Neural cell (in vitro differentiated cells): ENCODE data around the gene MAP3K7CL. TPM values are rescaled to one million over a fixed set of nuclear protein-coding genes. Genes with fewer than 3 reads are reported as not detected.

Source experiments
- H2AFZ ChIP-seq: fragments of 200-600, 300-800 bp; sonication (generic), shearing (Covaris generic); 2 replicates; pipeline ENCODE4 v1.6.0; 2014; ENCODE audit warnings: low read depth, mild to moderate bottlenecking, antibody characterized with exemption, low read length, moderate library complexity
- H3F3A ChIP-seq: fragments of 200-600 bp; shearing (Covaris generic); 2 replicates; pipeline ENCODE4 v1.6.1; 2016; ENCODE audit warnings: mild to moderate bottlenecking, moderate library complexity, mixed read lengths, antibody characterized with exemption, low read length; ENCODE audit not compliant: insufficient read depth, poor library complexity, severe bottlenecking
- H3K27ac ChIP-seq: fragments of 200-600, 300-800 bp; sonication (generic), shearing (Covaris generic); 2 replicates; pipeline ENCODE4 v1.5.1; 2014; ENCODE audit warnings: mild to moderate bottlenecking, low read length, moderate library complexity
- H3K27me3 ChIP-seq: fragments of 300-800, 200-600 bp; sonication (generic), shearing (Covaris generic); 2 replicates; pipeline ENCODE4 v1.6.0; 2014; ENCODE audit warnings: mild to moderate bottlenecking, low read depth, low read length, moderate library complexity; ENCODE audit not compliant: insufficient read depth
- H3K36me3 ChIP-seq: fragments of 300-800, 200-600 bp; sonication (generic), shearing (Covaris generic); 2 replicates; pipeline ENCODE4 v1.5.1; 2014; ENCODE audit warnings: mild to moderate bottlenecking, antibody characterized with exemption, low read length, moderate library complexity; ENCODE audit not compliant: insufficient read depth
- H3K4me2 ChIP-seq: fragments of 300-800, 200-600 bp; sonication (generic), shearing (Covaris generic); 2 replicates; pipeline ENCODE4 v1.6.0; 2014; ENCODE audit warnings: mild to moderate bottlenecking, low read length
- H3K4me3 ChIP-seq: fragments of 300-800, 200-600 bp; sonication (generic), shearing (Covaris generic); 2 replicates; pipeline ENCODE4 v1.5.1; 2014; ENCODE audit warnings: mild to moderate bottlenecking, low read length, moderate library complexity
- H3K79me2 ChIP-seq: fragments of 200-600 bp; shearing (Covaris generic); replicated peaks from 2 replicates; pipeline ENCODE4 v1.6.0; 2014; ENCODE audit warnings: mild to moderate bottlenecking, low read length, moderate library complexity; ENCODE audit not compliant: insufficient read depth
- H3K9ac ChIP-seq: fragments of 300-800, 200-600 bp; sonication (generic), shearing (Covaris generic); 2 replicates; pipeline ENCODE4 v1.6.1; 2016; ENCODE audit warnings: mild to moderate bottlenecking, low read length, mixed read lengths
- H3K9me2 ChIP-seq: fragments of 200-600 bp; shearing (Covaris generic); 2 replicates; pipeline ENCODE4 v1.6.1; 2016; ENCODE audit warnings: mild to moderate bottlenecking, low read length, mixed read lengths; ENCODE audit not compliant: insufficient read depth
- H3K9me3 ChIP-seq: fragments of 200-600, 300-800 bp; sonication (generic), shearing (Covaris generic); 2 replicates; pipeline ENCODE4 v1.6.1; 2016; ENCODE audit warnings: mild to moderate bottlenecking, mixed run types, low read length, moderate library complexity, mixed read lengths
- H4K20me1 ChIP-seq: fragments of 200-600 bp; shearing (Covaris generic); 2 replicates; pipeline ENCODE4 v1.6.1; 2016; ENCODE audit warnings: mild to moderate bottlenecking, mixed run types; ENCODE audit not compliant: insufficient read depth
- EP300 ChIP-seq: fragments of 450-650 bp; conservative IDR thresholded peaks from 2 replicates; pipeline ENCODE4 v1.6.1; 2014; ENCODE audit warnings: antibody characterized with exemption, mild to moderate bottlenecking, moderate library complexity; ENCODE audit not compliant: poor library complexity, severe bottlenecking
- EZH2 ChIP-seq: fragments of 200-600, 300-800 bp; shearing (Covaris generic), sonication (generic); IDR thresholded peaks from 2 replicates; pipeline ENCODE4 v1.6.1; 2014; ENCODE audit warnings: antibody characterized with exemption, low read length, borderline replicate concordance, mild to moderate bottlenecking; ENCODE audit not compliant: insufficient read depth, poor library complexity, severe bottlenecking
- MXI1 ChIP-seq: fragments of 450-650 bp; conservative IDR thresholded peaks from 2 replicates; pipeline ENCODE4 v1.6.1; 2014; ENCODE audit warnings: antibody characterized with exemption, mild to moderate bottlenecking; ENCODE audit not compliant: poor library complexity, severe bottlenecking
- POLR2AphosphoS5 ChIP-seq: IDR thresholded peaks from 2 replicates; pipeline ENCODE4 v1.6.1; 2012
- RAD21 ChIP-seq: fragments of 450-650 bp; conservative IDR thresholded peaks from 2 replicates; pipeline ENCODE4 v1.6.1; 2014; ENCODE audit warnings: antibody characterized with exemption, mild to moderate bottlenecking, moderate library complexity
- REST ChIP-seq: IDR thresholded peaks from 2 replicates; pipeline ENCODE4 v1.6.1; 2012; ENCODE audit warnings: borderline replicate concordance
- SMC3 ChIP-seq: fragments of 450-650 bp; conservative IDR thresholded peaks from 2 replicates; pipeline ENCODE4 v1.6.1; 2014; ENCODE audit warnings: antibody characterized with exemption, mild to moderate bottlenecking, moderate library complexity; ENCODE audit not compliant: poor library complexity
- TAF1 ChIP-seq: IDR thresholded peaks from 2 replicates; pipeline ENCODE4 v1.6.1; 2012; ENCODE audit warnings: low read depth
- polyA plus RNA-seq: library from polyadenylated mRNA; depleted of rRNA; stranded (reverse); fragments of >200 nt; gene quantifications from 2 replicates; pipeline ENCODE4 v1.2.3, GENCODE V29; 2014
- TF ChIP-seq, protein P1 (sequence below): fragments of 450-650 bp; IDR thresholded peaks from 2 replicates; pipeline ENCODE4 v1.5.1; 2014; ENCODE audit warnings: antibody characterized with exemption, mild to moderate bottlenecking, moderate library complexity; ENCODE audit not compliant: poor library complexity, severe bottlenecking

Gene MAP3K7CL
- polyA plus RNA-seq, 1 donor from 2014 or later: not detected

DNA sequence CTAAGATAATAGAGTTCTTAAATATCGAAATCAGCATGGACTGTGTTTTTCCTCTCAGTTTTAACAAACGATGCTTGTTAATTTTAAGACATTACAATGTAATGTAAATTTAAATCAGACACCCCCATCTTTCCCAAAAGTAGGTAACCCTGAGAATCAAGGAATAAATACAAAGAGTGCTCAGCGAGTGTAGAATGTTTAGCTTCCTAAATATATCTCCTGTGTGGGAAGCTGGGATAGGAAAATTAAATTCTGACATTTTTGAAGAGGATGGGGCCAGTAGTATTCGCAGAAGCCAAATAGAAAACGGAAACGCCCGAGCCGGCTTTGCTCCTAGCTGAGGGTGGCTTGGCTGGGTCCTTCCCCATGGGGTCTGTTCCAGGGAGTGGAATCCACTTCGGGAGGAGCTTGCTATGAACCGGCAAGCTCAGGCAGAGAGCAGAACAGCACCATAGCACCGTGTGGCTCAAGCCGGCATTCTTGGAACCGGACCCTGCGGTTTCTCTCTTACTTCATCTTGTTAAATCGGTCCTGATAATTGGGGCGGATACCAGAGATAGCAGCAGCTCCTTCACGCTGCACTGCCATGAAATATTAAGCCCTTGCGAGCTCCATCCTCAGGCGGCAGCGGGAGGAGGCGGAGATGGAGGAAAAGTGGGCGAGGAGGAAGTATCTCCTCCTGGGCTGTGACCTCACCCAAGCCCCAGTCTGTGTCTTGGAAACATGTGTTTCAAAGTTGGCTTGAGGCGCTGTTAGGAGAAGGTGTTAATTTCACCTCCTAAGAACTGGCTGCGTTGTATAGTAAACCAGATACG is 24.9 kb downstream of the MAP3K7CL start:
- Histone ChIP-seq H3K27me3 (no peaks in the 10 kb centered on the region), H3K27ac (no peak overlapping the region), H3K79me2 (no peaks in the 10 kb centered on the region), H3K4me3 (no peak overlapping the region), H2AFZ (no peak overlapping the region), H3K36me3 (no peaks in the 10 kb centered on the region), H3F3A (no peaks in the 10 kb centered on the region), H4K20me1 (no peaks in the 10 kb centered on the region), H3K4me2 (no peak overlapping the region), H3K9me3 (no peaks in the 10 kb centered on the region), H3K9me2 (no peaks in the 10 kb centered on the region), H3K9ac (no peak overlapping the region)
- no peak for TF ChIP-seq MXI1
- TF ChIP-seq REST: no peak
- TF ChIP-seq EZH2: no peak
- TF ChIP-seq SMC3: no peak
- no peak for TF ChIP-seq TAF1
- no peak for TF ChIP-seq EP300
- TF ChIP-seq RAD21: no peak
- TF ChIP-seq, protein P1, sequence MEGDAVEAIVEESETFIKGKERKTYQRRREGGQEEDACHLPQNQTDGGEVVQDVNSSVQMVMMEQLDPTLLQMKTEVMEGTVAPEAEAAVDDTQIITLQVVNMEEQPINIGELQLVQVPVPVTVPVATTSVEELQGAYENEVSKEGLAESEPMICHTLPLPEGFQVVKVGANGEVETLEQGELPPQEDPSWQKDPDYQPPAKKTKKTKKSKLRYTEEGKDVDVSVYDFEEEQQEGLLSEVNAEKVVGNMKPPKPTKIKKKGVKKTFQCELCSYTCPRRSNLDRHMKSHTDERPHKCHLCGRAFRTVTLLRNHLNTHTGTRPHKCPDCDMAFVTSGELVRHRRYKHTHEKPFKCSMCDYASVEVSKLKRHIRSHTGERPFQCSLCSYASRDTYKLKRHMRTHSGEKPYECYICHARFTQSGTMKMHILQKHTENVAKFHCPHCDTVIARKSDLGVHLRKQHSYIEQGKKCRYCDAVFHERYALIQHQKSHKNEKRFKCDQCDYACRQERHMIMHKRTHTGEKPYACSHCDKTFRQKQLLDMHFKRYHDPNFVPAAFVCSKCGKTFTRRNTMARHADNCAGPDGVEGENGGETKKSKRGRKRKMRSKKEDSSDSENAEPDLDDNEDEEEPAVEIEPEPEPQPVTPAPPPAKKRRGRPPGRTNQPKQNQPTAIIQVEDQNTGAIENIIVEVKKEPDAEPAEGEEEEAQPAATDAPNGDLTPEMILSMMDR: no peak
- no peak for TF ChIP-seq POLR2AphosphoS5

- Histone ChIP-seq H3K9me3 (no peaks in the 10 kb centered on the region), H3K4me3 (no peak overlapping the region), H3K79me2 (no peaks in the 10 kb centered on the region), H3K9me2 (no peaks in the 10 kb centered on the region), H3F3A (no peaks in the 10 kb centered on the region), H4K20me1 (no peaks in the 10 kb centered on the region), H3K36me3 (no peaks in the 10 kb centered on the region), H2AFZ (no peak overlapping the region), H3K9ac (no peak overlapping the region), H3K27ac (no peak overlapping the region), H3K27me3 (no peaks in the 10 kb centered on the region), H3K4me2 (no peak overlapping the region)
- TF ChIP-seq, protein P1: no peak
- no peak for TF ChIP-seq POLR2AphosphoS5
- no peak for TF ChIP-seq SMC3
- TF ChIP-seq TAF1: no peak
- no peak for TF ChIP-seq EP300
- TF ChIP-seq RAD21: no peak
- TF ChIP-seq REST: no peak
- no peak for TF ChIP-seq MXI1
- TF ChIP-seq EZH2: no peak
These were observed 25.5 kb downstream of the MAP3K7CL start for GRCh38 chr21:29155933-29156260.
